GM19463 (cell line): ENCODE data around the gene CTXN1.

Experiments used
- ATAC-seq: cut with Tn5 transposase; IDR thresholded peaks from one replicate; pipeline ENCODE4 v1.9.1; 2021; ENCODE audit warnings: mild to moderate bottlenecking, moderate library complexity; ENCODE audit not compliant: unreplicated experiment

Gene CTXN1

GRCh38 chr19:7915250-7916102 is 10.5 kb downstream of the CTXN1 start:
- no peak for ATAC-seq

GRCh38 chr19:7914598-7915045 is 11.3 kb downstream of the CTXN1 start, which contains the start of gene TGFBR3L:
TGFBR3L (plus strand) TSS chr19:7914830.
- no peak for ATAC-seq

- ATAC-seq: no peak
Measured at GRCh38 chr19:7914099-7914498, 11.8 kb downstream of the CTXN1 start.

- no peak for ATAC-seq
Measured at GRCh38 chr19:7913652-7914051, 12.3 kb downstream of the CTXN1 start.

- ATAC-seq: no peak
Measured at GRCh38 chr19:7912697-7913564, 13.0 kb downstream of the CTXN1 start.

GRCh38 chr19:7912144-7912696 is 13.7 kb downstream of the CTXN1 start:
- no peak for ATAC-seq

- no peak for ATAC-seq
Measured at GRCh38 chr19:7911508-7912143, 14.3 kb downstream of the CTXN1 start.

GRCh38 chr19:7910321-7911161 is 15.4 kb downstream of the CTXN1 start:
- ATAC-seq: no peak

- ATAC-seq: no peak
Measured at GRCh38 chr19:7909471-7910067, 16.4 kb downstream of the CTXN1 start.

GRCh38 chr19:7908742-7909461 is 17.0 kb downstream of the CTXN1 start:
- no peak for ATAC-seq

GRCh38 chr19:7908078-7908699 is 17.7 kb downstream of the CTXN1 start:
- ATAC-seq: no peak

GRCh38 chr19:7907544-7907943 is 18.4 kb downstream of the CTXN1 start:
- no peak for ATAC-seq

- no peak for ATAC-seq
Measured at GRCh38 chr19:7907122-7907521, 18.8 kb downstream of the CTXN1 start.

- no peak for ATAC-seq
Measured at GRCh38 chr19:7905859-7906258, 20.1 kb downstream of the CTXN1 start.

- no peak for ATAC-seq
Measured at GRCh38 chr19:7905268-7905667, 20.7 kb downstream of the CTXN1 start.

- ATAC-seq: peak; percentile 13
Measured at GRCh38 chr19:7904074-7905020, 21.6 kb downstream of the CTXN1 start.
